GM21529 (cell line): ENCODE measurements around the gene CRPPA.
"Not testable (repeated sequence)": the region's sequence is repeated elsewhere in the genome, so short reads cannot be mapped to it uniquely, and the experiment has no call there.

Experiments used
- ATAC-seq: cut with Tn5 transposase; IDR thresholded peaks from one replicate; pipeline ENCODE4 v1.9.1; 2021; ENCODE audit not compliant: unreplicated experiment

The CRPPA gene

GRCh38 chr7:16398146-16399017 lies 23.0 kb downstream of the CRPPA start:
- no peak for ATAC-seq

DNA sequence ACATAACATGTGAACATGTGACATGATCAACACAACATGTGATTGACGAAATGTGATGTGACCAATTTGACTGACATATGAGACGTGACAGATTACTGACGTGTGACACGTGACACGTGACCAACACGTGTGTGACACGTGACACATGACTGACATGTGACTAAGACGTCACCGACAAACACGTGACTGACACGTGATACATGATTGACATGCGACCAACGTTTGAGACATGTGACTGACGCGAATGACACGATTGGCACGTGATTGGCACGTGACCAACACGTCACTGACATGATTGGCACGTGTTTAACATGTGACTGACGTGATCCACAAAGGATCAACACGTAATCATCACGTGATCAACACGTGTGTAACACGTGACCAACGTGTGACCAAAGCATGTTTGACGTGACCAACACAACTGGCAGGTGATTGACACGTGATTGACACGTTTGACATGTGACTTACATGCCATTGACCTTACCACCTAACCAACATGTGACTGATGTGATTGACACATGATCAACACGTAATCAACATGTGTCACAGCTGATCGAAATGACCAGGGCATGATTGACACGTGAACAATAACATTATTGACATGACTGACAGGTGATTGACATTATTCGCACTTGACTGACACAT lies 23.7 kb downstream of the CRPPA start:
- ATAC-seq, result no peak

DNA sequence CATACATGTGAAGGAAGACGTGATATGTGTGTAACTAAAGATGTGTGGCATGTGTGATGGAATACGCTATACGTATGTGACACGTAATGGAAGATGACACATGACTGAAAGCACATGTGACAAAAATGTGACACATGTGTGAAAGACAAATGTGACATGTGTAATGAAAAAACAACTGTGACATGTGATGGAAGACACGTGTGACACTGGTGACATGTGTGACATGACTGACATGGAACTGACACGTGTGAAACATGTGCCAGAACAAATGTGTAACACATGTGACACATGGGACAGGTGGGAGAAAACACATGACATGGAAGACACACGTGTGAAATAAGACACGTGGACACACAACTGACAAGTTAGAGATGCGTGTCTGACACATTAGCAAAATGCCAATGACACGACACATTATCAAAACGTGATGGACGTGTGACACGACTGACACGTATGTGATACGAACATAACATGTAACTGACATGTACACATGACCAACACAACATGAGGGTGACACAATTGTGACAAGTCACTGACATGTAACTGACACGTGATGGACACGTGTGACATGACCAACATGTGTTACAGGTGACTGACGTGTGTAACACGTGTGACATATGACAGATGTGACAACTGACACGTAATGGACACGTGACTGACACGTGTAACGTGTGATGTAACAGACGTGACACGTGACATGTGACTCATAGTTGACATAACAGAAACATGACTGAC lies 24.4 kb downstream of the CRPPA start:
- ATAC-seq, result no peak

- no peak for ATAC-seq
Observed at GRCh38 chr7:16395121-16395520, 26.2 kb downstream of the CRPPA start.

DNA sequence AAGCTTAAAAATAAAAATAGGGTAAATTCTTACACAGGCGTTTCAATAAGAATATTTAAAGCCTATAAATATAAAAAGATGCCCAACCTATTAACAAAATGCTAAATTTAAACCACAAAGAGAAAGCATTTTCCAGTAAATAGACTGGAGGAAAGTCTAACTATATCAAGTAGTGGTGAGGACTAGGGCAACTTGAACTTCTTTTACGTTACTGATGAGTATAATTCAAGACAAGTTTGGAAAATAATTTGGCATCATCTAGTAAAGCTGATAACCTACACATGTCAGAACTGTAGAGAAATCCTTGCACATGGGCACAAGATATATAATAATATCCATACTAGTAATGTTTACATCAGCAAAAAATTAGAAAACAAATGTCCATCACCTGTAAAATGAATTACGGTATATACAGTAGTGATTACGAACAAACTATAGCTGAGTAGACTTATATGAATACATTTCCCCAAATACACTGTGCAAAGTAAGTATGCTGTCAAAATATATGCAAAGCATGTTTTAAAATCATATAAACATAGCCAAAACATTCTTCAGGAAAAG lies 27.4 kb downstream of the CRPPA start:
- ATAC-seq, result no peak

DNA sequence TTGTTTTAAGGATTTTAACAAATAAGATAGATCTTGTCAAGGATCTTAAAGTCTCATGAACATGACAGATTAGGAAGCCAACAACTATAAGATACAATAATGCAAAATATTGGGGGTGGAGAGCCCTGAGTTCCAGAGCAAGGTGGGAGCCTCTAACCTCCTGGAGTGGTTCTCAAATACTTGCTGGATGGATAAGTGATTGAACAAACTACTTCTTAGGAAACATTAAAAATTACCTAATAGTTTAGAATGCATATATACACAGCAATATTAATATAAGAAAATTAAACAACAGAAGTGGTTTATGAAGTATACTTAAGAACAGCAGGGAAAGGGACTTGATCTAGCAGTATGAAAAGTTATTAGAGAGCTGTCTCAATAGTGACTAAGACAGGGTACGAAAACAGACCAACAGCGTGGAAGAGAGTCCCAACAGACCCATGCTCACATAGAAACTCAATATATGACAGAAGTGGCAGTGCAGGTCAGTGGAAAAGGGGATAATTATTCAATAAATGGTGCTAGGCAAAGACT lies 28.3 kb downstream of the CRPPA start:
- ATAC-seq, result no peak

- not testable (repeated sequence) for ATAC-seq
Observed at GRCh38 chr7:16383786-16384185, 37.6 kb downstream of the CRPPA start.

DNA sequence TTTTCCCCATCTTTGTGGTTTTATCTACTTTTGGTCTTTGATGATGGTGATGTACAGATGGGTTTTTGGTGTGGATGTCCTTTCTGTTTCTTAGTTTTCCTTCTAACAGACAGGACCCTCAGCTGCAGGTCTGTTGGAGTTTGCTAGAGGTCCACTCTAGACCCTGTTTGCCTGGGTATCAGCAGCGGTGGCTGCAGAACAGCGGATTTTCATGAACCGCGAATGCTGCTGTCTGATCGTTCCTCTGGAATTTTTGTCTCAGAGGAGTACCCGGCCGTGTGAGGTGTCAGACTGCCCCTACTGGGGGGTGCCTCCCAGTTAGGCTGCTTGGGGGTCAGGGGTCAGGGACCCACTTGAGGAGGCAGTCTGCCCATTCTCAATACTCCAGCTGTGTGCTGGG lies 38.2 kb downstream of the CRPPA start:
- ATAC-seq, result not testable (repeated sequence)
